Activated T-cell treated with anti-CD3 and anti-CD28 coated beads, Interleukin-2, amount 50 U/mL, for 48 hours (primary cell): ENCODE measurements around the gene SUN3.
A peak's percentile ranks its signal among the peaks of the same experiment; 100 is the strongest.

ENCODE experiments used
- DNase-seq, 2 experiments: peaks; one replicate each; pipeline ENCODE4 v3.0.0-alpha.2; 2020

The SUN3 gene, protein sequence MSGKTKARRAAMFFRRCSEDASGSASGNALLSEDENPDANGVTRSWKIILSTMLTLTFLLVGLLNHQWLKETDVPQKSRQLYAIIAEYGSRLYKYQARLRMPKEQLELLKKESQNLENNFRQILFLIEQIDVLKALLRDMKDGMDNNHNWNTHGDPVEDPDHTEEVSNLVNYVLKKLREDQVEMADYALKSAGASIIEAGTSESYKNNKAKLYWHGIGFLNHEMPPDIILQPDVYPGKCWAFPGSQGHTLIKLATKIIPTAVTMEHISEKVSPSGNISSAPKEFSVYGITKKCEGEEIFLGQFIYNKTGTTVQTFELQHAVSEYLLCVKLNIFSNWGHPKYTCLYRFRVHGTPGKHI

GRCh38 chr7:48028938-48029337, at the start of gene SUN3:
TSS of gene SUN3 (minus strand) at chr7:48029107. CDS start at chr7:48028938, 169 bp downstream.
- DNase-seq: no peak

GRCh38 chr7:48078470-48078869, 49.6 kb upstream of the SUN3 start:
- no peak for DNase-seq

- no peak for DNase-seq
Measured at GRCh38 chr7:48077423-48077822, 48.5 kb upstream of the SUN3 start.

DNA sequence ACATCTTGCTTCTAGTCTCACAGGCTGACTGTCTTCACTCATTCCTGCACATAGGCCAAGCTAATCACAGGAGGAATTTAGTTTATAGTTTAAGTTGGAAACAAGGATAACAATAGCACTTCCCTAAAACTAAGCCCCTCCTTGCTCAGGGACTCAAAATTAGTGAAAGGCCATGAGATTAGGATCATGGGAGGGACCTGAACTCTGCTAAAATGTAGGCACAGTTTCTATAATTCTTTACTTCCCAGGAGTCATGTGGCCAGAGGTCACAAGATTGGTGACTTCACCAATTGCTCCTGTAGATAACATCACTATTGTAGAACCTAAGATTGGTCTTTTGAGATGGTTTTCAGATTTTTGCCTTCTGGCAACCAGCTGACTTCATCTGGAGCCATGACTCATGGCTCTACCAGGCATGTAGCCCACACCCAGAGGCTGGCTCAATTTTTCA, 45.3 kb upstream of the SUN3 start:
- DNase-seq: no peak

GRCh38 chr7:48067475-48067874, 38.6 kb upstream of the SUN3 start:
- DNase-seq: no peak

DNA sequence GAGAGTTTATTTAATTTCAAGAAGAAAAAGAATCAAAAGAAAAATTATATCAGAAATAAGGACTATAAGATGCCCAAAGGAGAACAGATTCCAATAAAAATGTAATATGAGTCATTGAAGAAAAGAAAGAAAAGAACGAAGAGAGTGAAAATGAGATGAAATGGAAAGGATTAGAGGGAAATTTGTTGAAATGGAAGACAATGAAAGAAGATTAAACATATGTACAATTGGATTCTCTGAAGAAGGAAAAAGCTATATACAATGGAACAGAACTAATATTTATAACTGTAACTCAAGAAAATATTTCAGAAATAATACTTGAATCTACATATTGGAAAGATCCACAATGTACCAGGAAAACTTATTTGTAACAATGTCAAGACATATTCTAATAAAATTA, 35.1 kb upstream of the SUN3 start:
- DNase-seq: no peak

DNA sequence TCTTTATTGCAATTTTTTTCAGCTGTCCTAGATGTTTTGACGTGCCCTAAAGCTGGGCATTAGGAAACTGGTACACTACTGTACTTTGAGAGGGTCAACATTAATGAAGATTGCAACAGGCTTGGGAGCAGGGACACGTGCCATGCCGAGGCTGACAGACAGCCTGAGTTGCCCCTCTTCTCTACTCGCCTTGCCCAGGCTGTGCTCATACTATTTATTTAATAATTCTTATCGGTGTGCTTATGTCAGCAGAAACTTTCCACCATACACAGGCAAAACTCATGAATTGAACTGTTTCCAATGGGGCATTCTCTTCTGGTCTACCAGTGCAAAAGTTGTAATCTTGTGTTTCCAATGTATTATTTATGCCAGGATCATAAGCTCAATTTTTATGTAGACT, 30.8 kb upstream of the SUN3 start:
- no peak for DNase-seq

DNA sequence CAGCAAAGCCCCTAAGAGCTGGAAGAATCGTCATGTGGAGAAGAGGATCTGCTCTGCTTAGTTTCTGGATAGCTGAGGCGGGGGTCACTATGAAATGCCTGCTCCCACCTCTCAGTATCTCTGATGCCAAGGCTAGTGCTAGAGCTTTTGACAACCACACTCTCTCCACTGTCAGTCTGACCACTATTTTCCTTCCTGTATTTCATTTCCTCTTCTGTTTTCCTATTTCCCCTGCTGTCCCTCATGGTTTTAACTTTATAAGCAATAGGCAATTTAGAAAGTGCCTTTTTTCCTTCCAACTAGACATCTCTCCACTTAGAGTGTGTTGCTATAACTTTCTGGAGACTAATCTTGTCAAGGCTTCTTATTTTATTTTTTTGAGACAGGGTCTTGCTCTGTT, 30.1 kb upstream of the SUN3 start:
- DNase-seq: no peak

GRCh38 chr7:48053736-48054135, 24.8 kb upstream of the SUN3 start:
- DNase-seq: no peak

- peak in 1 of 2 experiments; percentile 43 for DNase-seq
Measured at GRCh38 chr7:48052748-48053147, 23.8 kb upstream of the SUN3 start.

DNA sequence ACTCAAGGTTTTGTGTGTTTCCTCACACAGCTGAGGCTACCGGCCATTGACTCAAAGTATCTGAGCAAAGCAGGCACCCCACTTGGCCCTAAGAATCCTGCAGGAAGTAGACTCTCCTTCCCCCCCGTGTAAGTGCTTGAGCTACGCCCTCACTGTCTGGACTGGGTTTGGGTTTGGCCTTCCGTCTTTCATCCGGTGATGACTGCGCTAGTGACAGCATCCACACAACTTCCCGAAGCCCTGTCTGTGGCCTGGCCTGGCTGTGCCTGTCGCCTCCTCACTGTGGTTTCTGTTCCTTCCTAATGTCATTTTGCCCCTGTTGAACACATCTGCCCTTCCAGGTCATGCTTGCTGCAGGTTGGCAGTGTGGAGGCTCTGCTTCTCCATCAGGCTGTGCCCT, 20.9 kb upstream of the SUN3 start:
- DNase-seq: no peak

- no peak for DNase-seq
Measured at GRCh38 chr7:48048113-48048512, 19.2 kb upstream of the SUN3 start.

DNA sequence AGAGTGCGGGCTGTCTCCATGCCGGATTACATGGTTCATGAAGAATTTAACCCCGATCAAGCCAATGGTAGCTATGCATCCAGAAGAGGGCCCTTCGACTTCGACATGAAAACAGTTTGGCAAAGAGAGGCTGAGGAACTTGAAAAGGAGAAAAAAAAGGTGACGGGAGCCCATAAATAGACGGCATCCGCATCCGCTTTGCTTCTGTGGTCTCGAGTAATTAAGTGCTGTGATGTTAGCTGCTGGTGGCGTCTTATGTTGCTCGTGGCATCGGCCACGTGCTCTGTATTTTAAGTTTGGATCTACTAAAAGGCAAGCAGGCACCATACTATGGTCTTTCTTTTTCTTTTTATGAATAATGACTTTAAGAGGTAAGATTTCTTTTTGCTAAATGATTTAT, 17.6 kb upstream of the SUN3 start:
- no peak for DNase-seq

DNA sequence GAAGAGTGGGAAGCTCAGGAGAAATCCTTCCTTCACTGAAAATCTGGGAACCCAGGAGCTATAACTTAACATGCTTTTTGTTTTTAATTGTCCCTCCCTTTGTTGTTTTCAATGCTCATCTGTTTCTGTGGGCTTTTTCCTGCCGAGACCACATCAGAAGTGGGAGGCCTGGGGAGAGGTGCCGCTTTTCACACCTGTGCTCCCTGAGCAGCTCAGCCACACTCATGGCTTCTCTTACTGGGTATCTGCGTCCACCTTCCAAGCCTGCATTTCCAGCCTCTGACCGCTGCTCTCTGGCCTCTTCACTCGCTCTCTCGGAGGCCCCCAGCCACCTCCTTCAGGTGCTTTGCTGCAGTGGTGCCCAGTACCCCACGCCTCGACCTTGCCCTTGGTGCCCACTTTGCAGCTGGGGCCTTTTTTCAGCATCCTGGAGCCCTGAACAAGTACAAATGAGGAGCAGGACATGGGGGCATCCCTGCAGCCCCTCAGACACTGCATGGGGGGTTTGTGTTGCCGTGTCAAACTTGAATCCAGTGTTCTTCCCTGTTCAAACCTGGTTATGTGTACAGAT, 16.4 kb upstream of the SUN3 start:
- no peak for DNase-seq

GRCh38 chr7:48042636-48043035, 13.7 kb upstream of the SUN3 start:
- DNase-seq: no peak

DNA sequence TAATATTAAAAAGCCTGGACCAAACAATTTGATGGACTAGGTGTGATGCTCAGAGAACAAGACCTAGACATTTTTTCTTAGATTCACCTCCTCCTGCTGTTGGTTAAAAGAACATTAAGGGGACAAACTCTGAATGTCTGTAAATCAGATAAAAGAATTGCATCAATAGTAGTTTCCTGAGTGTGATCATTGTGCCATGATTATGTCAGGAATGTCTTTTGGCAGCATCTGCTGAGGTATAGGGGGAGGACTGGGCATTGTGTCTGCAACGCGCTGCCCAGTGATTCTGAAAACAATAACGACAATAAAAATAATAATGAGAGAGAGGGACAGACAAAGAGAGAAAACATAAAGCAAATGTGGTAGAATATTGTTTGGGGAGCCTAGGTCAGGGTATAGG, 13.3 kb upstream of the SUN3 start:
- DNase-seq: no peak

GRCh38 chr7:48041653-48041970, 12.7 kb upstream of the SUN3 start:
- no peak for DNase-seq

GRCh38 chr7:48040944-48041652, 12.2 kb upstream of the SUN3 start:
- DNase-seq: no peak

DNA sequence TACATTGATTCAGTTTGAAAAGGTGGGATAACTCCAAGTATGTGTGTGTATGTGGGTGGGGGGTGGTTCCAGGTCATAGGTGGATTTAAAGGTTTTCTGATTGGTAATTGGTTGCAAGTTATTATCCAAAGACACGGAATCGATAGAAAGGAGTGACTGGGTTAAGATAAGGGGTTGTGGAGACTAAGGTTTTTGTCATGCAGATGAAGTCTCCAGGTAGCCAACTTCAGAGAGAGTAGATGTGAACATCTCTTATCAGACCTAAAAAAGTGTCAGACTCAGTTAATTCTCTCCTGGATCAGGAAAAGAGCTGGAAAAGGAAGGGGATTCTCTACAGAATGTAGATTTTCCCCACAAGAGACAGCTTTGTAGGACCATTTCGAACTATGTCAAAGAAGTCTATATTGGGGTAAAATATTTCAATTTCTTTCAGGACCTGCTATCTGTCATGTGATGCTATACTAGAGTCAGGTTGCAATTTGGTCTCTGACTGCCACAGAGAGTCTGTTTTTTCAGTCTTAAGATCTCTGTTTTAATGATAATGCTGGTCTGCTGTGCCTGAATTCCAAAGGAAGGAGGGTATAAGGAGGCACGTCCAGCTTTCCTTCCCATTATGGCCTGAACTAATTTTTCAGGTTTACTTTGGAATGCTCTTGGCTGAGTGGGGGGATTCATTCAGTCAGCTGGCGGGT, 10.1 kb upstream of the SUN3 start:
- no peak for DNase-seq

DNA sequence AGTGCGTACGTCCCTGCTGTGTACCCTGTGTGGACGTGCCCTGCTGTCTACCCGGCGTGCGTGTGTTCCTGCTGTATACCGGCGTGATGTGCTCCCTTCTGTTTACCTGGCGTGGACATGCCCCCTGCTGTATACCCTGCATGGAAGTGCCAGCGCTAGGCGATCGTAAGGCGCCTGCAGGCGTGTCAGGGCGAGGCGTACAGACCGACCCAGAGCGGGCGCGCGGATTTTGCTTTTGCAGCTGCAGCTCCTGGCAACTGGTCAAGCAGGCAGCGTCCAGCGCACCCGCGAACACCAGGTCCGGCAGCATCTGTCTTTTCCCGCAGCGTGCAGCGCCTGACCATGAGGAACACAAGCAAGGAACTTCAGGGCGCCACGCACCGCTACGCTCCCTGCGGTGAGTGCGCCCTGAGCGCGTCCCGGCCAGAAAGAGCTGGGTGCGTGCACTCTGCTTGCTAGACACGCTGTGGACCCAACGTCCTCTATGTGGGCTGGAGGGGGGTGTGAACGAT, 7.1 kb upstream of the SUN3 start:
- DNase-seq: no peak

DNA sequence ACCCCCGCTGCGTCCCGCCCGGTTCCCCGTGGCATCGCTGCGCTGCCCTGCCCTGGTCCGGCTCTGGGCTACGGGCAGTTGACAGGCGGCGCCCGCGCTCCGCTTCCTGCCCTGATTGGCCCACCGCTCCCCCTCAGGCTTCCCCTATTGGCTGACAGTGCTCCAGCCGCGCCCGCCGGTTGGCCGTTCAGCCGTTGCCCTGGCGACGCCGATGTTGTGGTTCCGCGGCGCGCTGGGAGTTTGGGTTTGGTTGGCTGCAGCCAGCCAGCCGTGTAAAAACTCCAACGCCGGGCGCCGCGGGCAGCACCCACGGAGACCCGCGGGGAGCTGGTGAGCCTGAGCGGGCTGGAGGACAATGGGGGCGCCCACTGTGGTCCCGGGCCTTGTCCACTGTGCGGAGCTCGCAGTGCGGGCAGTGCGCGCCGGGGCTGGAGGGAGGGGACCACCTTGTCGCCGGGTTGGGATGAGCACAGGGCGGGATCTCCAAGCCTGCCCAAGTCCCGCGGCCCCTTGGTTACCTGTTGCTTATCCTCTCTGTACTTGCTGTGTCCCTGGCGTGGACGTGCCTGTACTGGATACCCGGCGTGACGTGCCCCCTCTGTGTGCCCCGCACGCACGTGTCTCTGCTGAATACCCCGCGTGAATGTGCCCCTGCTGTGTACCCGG, 6.5 kb upstream of the SUN3 start, which contains the start of gene C7orf57:
TSS of gene C7orf57 (plus strand) at position 243 of the 666 bp plus-strand sequence. CDS start 766 bp downstream, outside the sequence.
- peak; percentile 87 to 91 for DNase-seq

DNA sequence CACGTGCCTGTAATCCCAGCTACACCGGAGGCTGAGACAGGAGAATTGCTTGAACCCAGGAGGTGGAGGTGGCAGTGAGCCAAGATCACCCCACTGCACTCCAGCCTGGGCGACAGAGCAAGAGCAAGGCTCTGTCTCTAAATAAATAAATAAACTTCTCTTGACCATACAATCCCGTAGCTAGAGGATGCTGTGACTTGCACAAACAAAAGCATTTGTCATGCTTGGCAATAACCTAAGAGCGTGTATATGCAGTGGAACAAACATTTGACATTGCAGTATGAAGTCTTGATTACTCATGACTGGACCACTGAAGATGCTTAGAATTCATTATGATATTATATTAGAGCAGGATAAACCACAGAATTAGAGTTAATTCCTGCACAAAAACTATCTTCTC, 5.0 kb upstream of the SUN3 start:
- no peak for DNase-seq

DNA sequence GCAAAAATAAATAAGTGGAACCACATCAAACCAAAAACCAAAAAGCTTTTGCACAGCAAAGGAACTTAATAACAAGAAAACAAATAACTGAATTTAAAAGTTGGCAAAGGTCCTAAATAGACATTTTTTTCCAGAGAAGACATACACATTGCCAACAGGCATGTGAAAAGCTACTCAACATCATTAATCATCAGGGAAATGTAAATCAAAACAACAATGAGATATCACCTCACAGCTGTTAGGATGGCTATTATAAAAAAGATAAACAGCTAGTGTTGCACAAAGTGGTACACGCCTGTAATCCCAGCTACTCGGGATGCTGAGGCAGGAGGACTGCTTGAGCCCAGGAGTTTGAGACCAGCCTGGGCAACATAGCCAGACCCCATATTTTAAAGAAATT, 2.2 kb upstream of the SUN3 start:
- DNase-seq: no peak
